Measurements from ENCODE around the gene RBFOX2.

DNA sequence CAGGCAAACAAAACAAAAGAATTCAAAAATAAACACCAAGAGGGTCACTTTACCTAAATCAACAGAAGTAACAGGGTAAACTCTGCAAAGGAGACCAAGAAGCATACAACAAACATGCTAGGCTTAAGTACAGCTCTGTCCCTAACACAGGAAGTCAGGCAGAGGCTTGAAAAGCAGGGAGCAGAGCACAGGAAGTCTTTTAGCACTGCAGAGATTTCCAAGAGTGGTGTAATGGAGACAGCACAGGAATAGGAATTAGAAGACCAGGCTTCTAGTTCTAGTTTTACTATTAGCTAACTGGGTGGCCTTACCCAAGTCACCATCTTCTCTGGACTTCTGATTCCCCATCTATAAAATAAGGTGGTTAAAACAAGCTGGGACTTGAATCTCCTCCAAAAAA, 1.9 kb downstream of the RBFOX2 start:
- TF ChIP-seq, protein P1, sequence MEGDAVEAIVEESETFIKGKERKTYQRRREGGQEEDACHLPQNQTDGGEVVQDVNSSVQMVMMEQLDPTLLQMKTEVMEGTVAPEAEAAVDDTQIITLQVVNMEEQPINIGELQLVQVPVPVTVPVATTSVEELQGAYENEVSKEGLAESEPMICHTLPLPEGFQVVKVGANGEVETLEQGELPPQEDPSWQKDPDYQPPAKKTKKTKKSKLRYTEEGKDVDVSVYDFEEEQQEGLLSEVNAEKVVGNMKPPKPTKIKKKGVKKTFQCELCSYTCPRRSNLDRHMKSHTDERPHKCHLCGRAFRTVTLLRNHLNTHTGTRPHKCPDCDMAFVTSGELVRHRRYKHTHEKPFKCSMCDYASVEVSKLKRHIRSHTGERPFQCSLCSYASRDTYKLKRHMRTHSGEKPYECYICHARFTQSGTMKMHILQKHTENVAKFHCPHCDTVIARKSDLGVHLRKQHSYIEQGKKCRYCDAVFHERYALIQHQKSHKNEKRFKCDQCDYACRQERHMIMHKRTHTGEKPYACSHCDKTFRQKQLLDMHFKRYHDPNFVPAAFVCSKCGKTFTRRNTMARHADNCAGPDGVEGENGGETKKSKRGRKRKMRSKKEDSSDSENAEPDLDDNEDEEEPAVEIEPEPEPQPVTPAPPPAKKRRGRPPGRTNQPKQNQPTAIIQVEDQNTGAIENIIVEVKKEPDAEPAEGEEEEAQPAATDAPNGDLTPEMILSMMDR (IDR thresholded peaks at IDR 0.05) = no peak
- no peak for TF ChIP-seq EP300 (IDR thresholded peaks at IDR 0.05)
- TF ChIP-seq, protein P2, sequence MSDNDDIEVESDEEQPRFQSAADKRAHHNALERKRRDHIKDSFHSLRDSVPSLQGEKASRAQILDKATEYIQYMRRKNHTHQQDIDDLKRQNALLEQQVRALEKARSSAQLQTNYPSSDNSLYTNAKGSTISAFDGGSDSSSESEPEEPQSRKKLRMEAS (IDR thresholded peaks at IDR 0.05) = no peak
- TF ChIP-seq NR3C1 (IDR thresholded peaks at IDR 0.05) = no peak
